GM10248 (cell line): ENCODE measurements around the gene PTPN4.

Experiments
- CTCF ChIA-PET: fragments of 300-600 bp; sonication (Branson Sonifier 250); formaldehyde crosslinking; extraction: SDS; loops from one replicate; lab custom pipeline; 2021; ENCODE audit warnings: antibody characterized with exemption; lab: Yijun Ruan, JAX
- POLR2A ChIA-PET: fragments of 350-650 bp; sonication (Branson Sonifier 250); formaldehyde crosslinking; extraction: SDS; loops from one replicate; lab custom pipeline; 2020; ENCODE audit warnings: antibody characterized with exemption; lab: Yijun Ruan, JAX
- DNase-seq: peaks from one replicate; pipeline ENCODE4 v3.0.0; 2012; ENCODE audit errors: extremely low spot score
- TF ChIP-seq, protein P1 (sequence below): IDR thresholded peaks from 2 replicates; pipeline ENCODE4 v1.5.1; 2012; ENCODE audit warnings: mild to moderate bottlenecking, low read depth; ENCODE audit errors: extremely low read depth, missing control alignments, control extremely low read depth

Gene PTPN4

DNA sequence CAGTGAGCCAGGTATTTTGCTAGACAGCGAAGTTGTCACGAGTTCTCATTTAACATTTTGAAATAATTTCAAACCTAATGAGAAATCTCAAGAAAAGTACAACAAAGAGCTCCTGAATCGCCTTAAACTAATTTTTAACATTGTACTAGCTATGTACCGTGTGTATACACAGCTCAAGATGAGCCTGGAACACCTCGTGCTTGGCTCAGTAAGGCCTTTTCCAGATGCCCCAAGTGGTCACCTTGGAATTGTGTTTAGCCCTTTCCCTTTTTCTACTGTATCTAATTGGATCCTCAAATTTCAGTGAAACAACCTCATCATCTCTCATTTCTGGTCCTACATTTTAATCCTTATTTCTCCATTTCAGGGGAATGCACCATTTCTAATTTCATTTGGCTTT, 7.2 kb downstream of the PTPN4 start:
- POLR2A ChIA-PET = interaction anchor here (0.6 kb wide), 1 partner anchor 149 kb away, joined by 4 read pairs; no protein-coding TSS in a partner anchor
- CTCF ChIA-PET = no interaction called here

DNA sequence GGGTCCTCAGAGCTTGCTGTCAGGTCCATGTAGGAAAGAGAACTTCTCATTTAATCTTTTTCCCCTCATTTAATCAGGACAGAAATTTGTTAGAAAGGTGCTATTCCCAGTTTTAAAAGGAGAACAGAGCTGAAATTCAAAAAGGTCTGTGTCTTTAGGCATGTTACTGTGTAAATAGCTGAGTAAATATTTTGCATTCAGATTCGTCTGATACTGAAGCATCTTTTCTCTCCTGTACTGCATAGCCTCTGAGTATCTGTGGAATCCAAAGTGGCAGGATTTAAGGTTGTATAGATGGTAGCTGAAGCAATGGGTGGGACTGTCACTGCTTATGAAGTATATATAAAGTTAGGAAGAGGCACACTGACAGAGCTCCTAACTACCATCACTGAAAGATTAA, 9.0 kb downstream of the PTPN4 start:
- TF ChIP-seq, protein P1, sequence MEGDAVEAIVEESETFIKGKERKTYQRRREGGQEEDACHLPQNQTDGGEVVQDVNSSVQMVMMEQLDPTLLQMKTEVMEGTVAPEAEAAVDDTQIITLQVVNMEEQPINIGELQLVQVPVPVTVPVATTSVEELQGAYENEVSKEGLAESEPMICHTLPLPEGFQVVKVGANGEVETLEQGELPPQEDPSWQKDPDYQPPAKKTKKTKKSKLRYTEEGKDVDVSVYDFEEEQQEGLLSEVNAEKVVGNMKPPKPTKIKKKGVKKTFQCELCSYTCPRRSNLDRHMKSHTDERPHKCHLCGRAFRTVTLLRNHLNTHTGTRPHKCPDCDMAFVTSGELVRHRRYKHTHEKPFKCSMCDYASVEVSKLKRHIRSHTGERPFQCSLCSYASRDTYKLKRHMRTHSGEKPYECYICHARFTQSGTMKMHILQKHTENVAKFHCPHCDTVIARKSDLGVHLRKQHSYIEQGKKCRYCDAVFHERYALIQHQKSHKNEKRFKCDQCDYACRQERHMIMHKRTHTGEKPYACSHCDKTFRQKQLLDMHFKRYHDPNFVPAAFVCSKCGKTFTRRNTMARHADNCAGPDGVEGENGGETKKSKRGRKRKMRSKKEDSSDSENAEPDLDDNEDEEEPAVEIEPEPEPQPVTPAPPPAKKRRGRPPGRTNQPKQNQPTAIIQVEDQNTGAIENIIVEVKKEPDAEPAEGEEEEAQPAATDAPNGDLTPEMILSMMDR = no peak
- ChIA-PET CTCF (interaction anchor here (0.9 to 1.8 kb wide), 6 partner anchors 8 to 26 kb away, joined by 3 to 4 read pairs (median 3); partner anchors contain the start of gene PTPN4), POLR2A (interaction anchor here (0.6 kb wide), 1 partner anchor 9 kb away, joined by 3 read pairs; the partner anchor contains the start of gene PTPN4)
- no peak for DNase-seq

More for the DNA sequence above, 7.2 kb downstream of the PTPN4 start:
- TF ChIP-seq, protein P1 = no peak
- no peak for DNase-seq

DNA sequence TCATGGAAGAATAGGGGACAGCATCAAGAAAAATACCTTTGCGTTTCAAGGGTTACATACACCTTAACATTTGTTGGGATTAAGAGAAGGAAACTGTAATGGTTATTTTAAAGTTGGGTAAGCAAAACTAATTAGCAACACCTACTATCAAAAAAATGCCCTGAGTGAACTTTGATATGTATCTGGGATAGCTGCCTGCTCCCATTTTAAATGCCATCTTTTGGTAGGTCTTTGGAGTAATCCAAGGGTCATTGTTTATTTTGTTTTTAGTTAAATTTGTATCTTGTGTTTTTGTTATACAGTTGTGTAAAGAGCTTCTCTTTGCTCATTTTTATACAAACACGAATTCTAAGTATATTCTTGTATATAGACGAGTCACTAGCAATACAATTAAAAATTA, 9.9 kb downstream of the PTPN4 start:
- POLR2A ChIA-PET = no interaction called here
- TF ChIP-seq, protein P1 = no peak
- no peak for DNase-seq
- CTCF ChIA-PET = interaction anchor here (0.9 to 1.8 kb wide), 7 partner anchors 9 to 67 kb away, joined by 3 to 4 read pairs (median 3); partner anchors contain the start of gene PTPN4

DNA sequence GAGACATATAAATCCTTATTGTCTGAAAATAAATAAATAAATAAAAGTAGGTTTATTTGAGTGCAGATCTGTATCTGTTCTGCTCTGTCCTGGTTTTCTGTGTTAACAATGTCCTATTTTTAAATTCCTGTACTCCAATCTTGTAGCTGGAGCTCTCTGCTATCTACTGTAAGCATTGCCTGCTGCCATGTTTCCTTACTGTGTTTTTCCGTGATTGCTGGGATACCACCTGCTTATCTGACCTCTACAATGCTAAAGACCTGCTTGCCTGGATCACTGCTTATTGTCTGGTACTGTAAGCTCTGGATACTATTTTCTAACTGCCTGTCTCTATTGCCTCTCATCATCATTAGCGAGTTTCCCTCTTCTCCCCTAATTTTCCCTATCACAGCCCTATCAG, 11.6 kb downstream of the PTPN4 start:
- no peak for DNase-seq
- ChIA-PET POLR2A (no interaction called here), CTCF (interaction anchor here (1.6 kb wide), 1 partner anchor 10 kb away, joined by 4 read pairs; no protein-coding TSS in a partner anchor)
- TF ChIP-seq, protein P1 = no peak

DNA sequence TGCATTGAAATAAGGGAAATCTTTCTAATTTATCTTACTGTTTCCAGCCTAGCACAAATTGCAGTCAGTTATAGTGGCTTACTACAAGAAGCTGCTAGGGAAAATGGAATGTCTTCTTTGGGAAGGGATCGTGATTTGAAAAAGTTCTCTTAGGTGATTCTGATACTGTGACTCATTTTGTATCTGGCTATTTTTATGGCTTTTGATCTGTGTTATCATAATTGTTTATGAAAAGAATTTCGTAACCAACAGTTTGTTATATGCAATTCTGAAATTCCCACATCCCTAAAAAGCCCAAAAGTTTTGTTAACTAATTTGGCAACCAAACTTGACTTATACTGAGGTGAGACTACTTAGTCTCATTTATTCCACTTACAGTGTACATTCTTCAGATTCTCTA, 12.4 kb downstream of the PTPN4 start:
- ChIA-PET CTCF (no interaction called here), POLR2A (no interaction called here)
- TF ChIP-seq, protein P1 = no peak
- no peak for DNase-seq

DNA sequence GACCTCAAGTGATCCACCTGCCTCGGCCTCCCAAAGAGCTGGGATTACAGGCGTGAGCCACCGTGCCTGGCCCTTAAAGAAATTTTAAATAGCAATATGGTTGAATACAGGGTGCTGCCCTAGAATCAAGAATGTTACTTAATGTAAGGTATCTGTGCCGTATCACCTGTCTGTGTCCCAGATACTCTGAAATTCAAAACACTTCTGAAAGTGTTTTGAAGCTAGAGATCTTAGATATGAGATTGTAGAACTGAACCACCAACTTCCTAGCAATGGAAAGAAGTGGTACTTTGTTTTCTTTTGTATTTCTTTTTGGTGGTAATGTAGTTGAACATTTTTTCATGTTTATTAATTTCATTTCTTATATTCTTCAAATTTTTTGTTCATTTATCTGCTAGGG, 13.0 kb downstream of the PTPN4 start:
- ChIA-PET CTCF (interaction anchor here (1.2 kb wide), 1 partner anchor 8 kb away, joined by 3 read pairs; no protein-coding TSS in a partner anchor), POLR2A (no interaction called here)
- no peak for DNase-seq
- TF ChIP-seq, protein P1 = no peak
